ENCODE results near the gene VSIG10. TPM values are rescaled to one million over a fixed set of nuclear protein-coding genes. Genes with fewer than 3 reads are reported as not detected.

Gene VSIG10
- polyA plus RNA-seq, 1 experiment, result 9.3 TPM

GRCh38 chr12:118055865-118056773 lies 47.7 kb downstream of the VSIG10 start:
- DNase-seq (ENCODE audit: low read depth), result no peak
- no peak for TF ChIP-seq CTCF (IDR thresholded peaks at IDR 0.05; ENCODE audit: insufficient read depth, low read depth, low read length)
- CTCF ChIA-PET, result interaction anchor here (0.9 to 1.4 kb wide), 3 partner anchors 12 to 27 kb away, joined by 3 read pairs; no protein-coding TSS in a partner anchor
- Histone ChIP-seq H3K27me3 (ENCODE audit: control insufficient read depth, insufficient read depth, low read length) (no peaks in the 10 kb centered on the region), H3K36me3 (ENCODE audit: control insufficient read depth, insufficient read depth, low read length) (no peaks in the 10 kb centered on the region; the same call in 1 of the 2 replicates), H3K4me3 (ENCODE audit: low read depth, low read length) (no peak overlapping the region)
- POLR2A ChIA-PET, result no interaction called here

- no peak overlapping the region for H3K4me3 ChIP-seq (ENCODE audit: low read depth, low read length)
- no peaks in the 10 kb centered on the region for H3K27me3 ChIP-seq (ENCODE audit: control insufficient read depth, insufficient read depth, low read length)
- DNase-seq (ENCODE audit: low read depth), result no peak
- POLR2A ChIA-PET, result no interaction called here
- peak; percentile 54 for TF ChIP-seq CTCF (IDR thresholded peaks at IDR 0.05; ENCODE audit: insufficient read depth, low read depth, low read length)
- no peaks in the 10 kb centered on the region; the same call in 1 of the 2 replicates for H3K36me3 ChIP-seq (ENCODE audit: control insufficient read depth, insufficient read depth, low read length)
- CTCF ChIA-PET, result interaction anchor here (0.7 to 1.7 kb wide), 4 partner anchors 11 to 180 kb away, joined by 3 read pairs; no protein-coding TSS in a partner anchor
Observed at GRCh38 chr12:118055144-118055557, 48.7 kb downstream of the VSIG10 start.

GRCh38 chr12:118053071-118053985 lies 50.5 kb downstream of the VSIG10 start:
- no peak for TF ChIP-seq CTCF (IDR thresholded peaks at IDR 0.05; ENCODE audit: insufficient read depth, low read depth, low read length)
- H3K27me3 ChIP-seq (ENCODE audit: control insufficient read depth, insufficient read depth, low read length), result no peaks in the 10 kb centered on the region
- H3K36me3 ChIP-seq (ENCODE audit: control insufficient read depth, insufficient read depth, low read length), result peaks cover 2% of the 10 kb centered on the region; the same call in 1 of the 2 replicates
- no peak overlapping the region for H3K4me3 ChIP-seq (ENCODE audit: low read depth, low read length)
- ChIA-PET POLR2A (no interaction called here), CTCF (interaction anchor here (0.8 to 1.7 kb wide), 3 partner anchors 17 to 25 kb away, joined by 3 to 4 read pairs (median 4); no protein-coding TSS in a partner anchor)
- DNase-seq (ENCODE audit: low read depth), result no peak

GRCh38 chr12:118052324-118053070 lies 51.3 kb downstream of the VSIG10 start:
- POLR2A ChIA-PET, result no interaction called here
- peak; percentile 96 for DNase-seq (ENCODE audit: low read depth)
- H3K27me3 ChIP-seq (ENCODE audit: control insufficient read depth, insufficient read depth, low read length), result no peaks in the 10 kb centered on the region
- no peak for TF ChIP-seq CTCF (IDR thresholded peaks at IDR 0.05; ENCODE audit: insufficient read depth, low read depth, low read length)
- CTCF ChIA-PET, result interaction anchor here (1.2 kb wide), 1 partner anchor 18 kb away, joined by 4 read pairs; no protein-coding TSS in a partner anchor
- H3K36me3 ChIP-seq (ENCODE audit: control insufficient read depth, insufficient read depth, low read length), result peaks cover 2% of the 10 kb centered on the region; the same call in 1 of the 2 replicates
- no peak overlapping the region for H3K4me3 ChIP-seq (ENCODE audit: low read depth, low read length)

Data from BJ (cell line).